Neural cell (in vitro differentiated cells): ENCODE results near the gene LCE6A. TPM values are rescaled to one million over a fixed set of nuclear protein-coding genes. Genes with fewer than 3 reads are reported as not detected.

Source experiments
- H2AFZ ChIP-seq: fragments of 200-600, 300-800 bp; sonication (generic), shearing (Covaris generic); 2 replicates; pipeline ENCODE4 v1.6.0; 2014; ENCODE audit warnings: low read depth, mild to moderate bottlenecking, antibody characterized with exemption, low read length, moderate library complexity
- H3F3A ChIP-seq: fragments of 200-600 bp; shearing (Covaris generic); 2 replicates; pipeline ENCODE4 v1.6.1; 2016; ENCODE audit warnings: mild to moderate bottlenecking, moderate library complexity, mixed read lengths, antibody characterized with exemption, low read length; ENCODE audit not compliant: insufficient read depth, poor library complexity, severe bottlenecking
- H3K27ac ChIP-seq: fragments of 200-600, 300-800 bp; sonication (generic), shearing (Covaris generic); 2 replicates; pipeline ENCODE4 v1.5.1; 2014; ENCODE audit warnings: mild to moderate bottlenecking, low read length, moderate library complexity
- H3K27me3 ChIP-seq: fragments of 300-800, 200-600 bp; sonication (generic), shearing (Covaris generic); 2 replicates; pipeline ENCODE4 v1.6.0; 2014; ENCODE audit warnings: mild to moderate bottlenecking, low read depth, low read length, moderate library complexity; ENCODE audit not compliant: insufficient read depth
- H3K36me3 ChIP-seq: fragments of 300-800, 200-600 bp; sonication (generic), shearing (Covaris generic); 2 replicates; pipeline ENCODE4 v1.5.1; 2014; ENCODE audit warnings: mild to moderate bottlenecking, antibody characterized with exemption, low read length, moderate library complexity; ENCODE audit not compliant: insufficient read depth
- H3K4me2 ChIP-seq: fragments of 300-800, 200-600 bp; sonication (generic), shearing (Covaris generic); 2 replicates; pipeline ENCODE4 v1.6.0; 2014; ENCODE audit warnings: mild to moderate bottlenecking, low read length
- H3K4me3 ChIP-seq: fragments of 300-800, 200-600 bp; sonication (generic), shearing (Covaris generic); 2 replicates; pipeline ENCODE4 v1.5.1; 2014; ENCODE audit warnings: mild to moderate bottlenecking, low read length, moderate library complexity
- H3K79me2 ChIP-seq: fragments of 200-600 bp; shearing (Covaris generic); replicated peaks from 2 replicates; pipeline ENCODE4 v1.6.0; 2014; ENCODE audit warnings: mild to moderate bottlenecking, low read length, moderate library complexity; ENCODE audit not compliant: insufficient read depth
- H3K9ac ChIP-seq: fragments of 300-800, 200-600 bp; sonication (generic), shearing (Covaris generic); 2 replicates; pipeline ENCODE4 v1.6.1; 2016; ENCODE audit warnings: mild to moderate bottlenecking, low read length, mixed read lengths
- H3K9me2 ChIP-seq: fragments of 200-600 bp; shearing (Covaris generic); 2 replicates; pipeline ENCODE4 v1.6.1; 2016; ENCODE audit warnings: mild to moderate bottlenecking, low read length, mixed read lengths; ENCODE audit not compliant: insufficient read depth
- H3K9me3 ChIP-seq: fragments of 200-600, 300-800 bp; sonication (generic), shearing (Covaris generic); 2 replicates; pipeline ENCODE4 v1.6.1; 2016; ENCODE audit warnings: mild to moderate bottlenecking, mixed run types, low read length, moderate library complexity, mixed read lengths
- H4K20me1 ChIP-seq: fragments of 200-600 bp; shearing (Covaris generic); 2 replicates; pipeline ENCODE4 v1.6.1; 2016; ENCODE audit warnings: mild to moderate bottlenecking, mixed run types; ENCODE audit not compliant: insufficient read depth
- CTCF ChIP-seq: fragments of 450-650 bp; IDR thresholded peaks from 2 replicates; pipeline ENCODE4 v1.5.1; 2014; ENCODE audit warnings: antibody characterized with exemption, mild to moderate bottlenecking, moderate library complexity; ENCODE audit not compliant: poor library complexity, severe bottlenecking
- EP300 ChIP-seq: fragments of 450-650 bp; conservative IDR thresholded peaks from 2 replicates; pipeline ENCODE4 v1.6.1; 2014; ENCODE audit warnings: antibody characterized with exemption, mild to moderate bottlenecking, moderate library complexity; ENCODE audit not compliant: poor library complexity, severe bottlenecking
- EZH2 ChIP-seq: fragments of 200-600, 300-800 bp; shearing (Covaris generic), sonication (generic); IDR thresholded peaks from 2 replicates; pipeline ENCODE4 v1.6.1; 2014; ENCODE audit warnings: antibody characterized with exemption, low read length, borderline replicate concordance, mild to moderate bottlenecking; ENCODE audit not compliant: insufficient read depth, poor library complexity, severe bottlenecking
- MXI1 ChIP-seq: fragments of 450-650 bp; conservative IDR thresholded peaks from 2 replicates; pipeline ENCODE4 v1.6.1; 2014; ENCODE audit warnings: antibody characterized with exemption, mild to moderate bottlenecking; ENCODE audit not compliant: poor library complexity, severe bottlenecking
- POLR2AphosphoS5 ChIP-seq: IDR thresholded peaks from 2 replicates; pipeline ENCODE4 v1.6.1; 2012
- RAD21 ChIP-seq: fragments of 450-650 bp; conservative IDR thresholded peaks from 2 replicates; pipeline ENCODE4 v1.6.1; 2014; ENCODE audit warnings: antibody characterized with exemption, mild to moderate bottlenecking, moderate library complexity
- REST ChIP-seq: IDR thresholded peaks from 2 replicates; pipeline ENCODE4 v1.6.1; 2012; ENCODE audit warnings: borderline replicate concordance
- SMC3 ChIP-seq: fragments of 450-650 bp; conservative IDR thresholded peaks from 2 replicates; pipeline ENCODE4 v1.6.1; 2014; ENCODE audit warnings: antibody characterized with exemption, mild to moderate bottlenecking, moderate library complexity; ENCODE audit not compliant: poor library complexity
- TAF1 ChIP-seq: IDR thresholded peaks from 2 replicates; pipeline ENCODE4 v1.6.1; 2012; ENCODE audit warnings: low read depth
- polyA plus RNA-seq: library from polyadenylated mRNA; depleted of rRNA; stranded (reverse); fragments of >200 nt; gene quantifications from 2 replicates; pipeline ENCODE4 v1.2.3, GENCODE V29; 2014

LCE6A gene
- polyA plus RNA-seq, 1 donor from 2014 or later = not detected

GRCh38 chr1:152886758-152887409, 44.2 kb downstream of the LCE6A start:
- TF ChIP-seq MXI1 = no peak
- no peak for TF ChIP-seq RAD21
- no peak for TF ChIP-seq EZH2
- no peak for TF ChIP-seq POLR2AphosphoS5
- no peak for TF ChIP-seq TAF1
- no peak for TF ChIP-seq CTCF
- no peak for TF ChIP-seq EP300
- no peak for TF ChIP-seq SMC3
- no peak for TF ChIP-seq REST
- H3F3A ChIP-seq = no peaks in the 10 kb centered on the region
- H3K27me3 ChIP-seq = no peaks in the 10 kb centered on the region
- no peak overlapping the region for H3K9ac ChIP-seq
- no peak overlapping the region for H2AFZ ChIP-seq
- H3K79me2 ChIP-seq = no peaks in the 10 kb centered on the region
- no peak overlapping the region for H3K27ac ChIP-seq
- no peaks in the 10 kb centered on the region for H4K20me1 ChIP-seq
- no peak overlapping the region for H3K4me3 ChIP-seq
- no peaks in the 10 kb centered on the region for H3K9me2 ChIP-seq
- no peaks in the 10 kb centered on the region for H3K9me3 ChIP-seq
- no peak overlapping the region for H3K4me2 ChIP-seq
- no peaks in the 10 kb centered on the region for H3K36me3 ChIP-seq

GRCh38 chr1:152888126-152888525, 45.5 kb downstream of the LCE6A start:
- Histone ChIP-seq H3K9me3 (no peaks in the 10 kb centered on the region), H3K9ac (no peak overlapping the region), H3K4me3 (no peak overlapping the region), H4K20me1 (no peaks in the 10 kb centered on the region), H3F3A (no peaks in the 10 kb centered on the region), H3K4me2 (no peak overlapping the region), H3K27ac (no peak overlapping the region), H3K9me2 (no peaks in the 10 kb centered on the region), H2AFZ (no peak overlapping the region), H3K27me3 (no peaks in the 10 kb centered on the region), H3K36me3 (no peaks in the 10 kb centered on the region), H3K79me2 (no peaks in the 10 kb centered on the region)
- TF ChIP-seq POLR2AphosphoS5 = no peak
- no peak for TF ChIP-seq REST
- no peak for TF ChIP-seq SMC3
- no peak for TF ChIP-seq EZH2
- TF ChIP-seq TAF1 = no peak
- no peak for TF ChIP-seq CTCF
- no peak for TF ChIP-seq RAD21
- no peak for TF ChIP-seq MXI1
- no peak for TF ChIP-seq EP300
